C4-2B (cell line): ENCODE results near the gene UNK.

Experiments
- ZFX ChIP-seq: fragments of 450-650 bp; IDR thresholded peaks from 2 replicates; pipeline ENCODE4 v1.6.1; 2017
- TF ChIP-seq, protein P1 (sequence below): fragments of 450-650 bp; conservative IDR thresholded peaks from 2 replicates; pipeline ENCODE4 v1.5.1; 2017; ENCODE audit warnings: mild to moderate bottlenecking

DNA sequence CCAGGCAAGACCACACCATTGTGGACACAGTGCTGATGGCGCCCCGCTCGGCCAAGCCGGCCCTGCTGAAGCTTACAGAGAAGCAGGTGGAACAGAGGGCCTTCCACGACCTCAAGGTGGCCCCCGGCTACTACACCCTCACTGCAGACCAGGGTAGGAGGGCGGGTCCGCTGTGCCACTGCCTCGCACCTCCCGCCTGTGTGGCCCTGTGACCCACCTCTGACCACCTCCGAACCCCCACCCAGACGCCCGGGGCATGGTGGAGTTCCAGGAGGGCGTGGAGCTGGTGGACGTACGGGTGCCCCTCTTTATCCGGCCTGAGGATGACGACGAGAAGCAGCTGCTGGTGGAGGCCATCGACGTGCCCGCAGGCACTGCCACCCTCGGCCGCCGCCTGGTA is 42.3 kb upstream of the UNK start:
- TF ChIP-seq, protein P1, sequence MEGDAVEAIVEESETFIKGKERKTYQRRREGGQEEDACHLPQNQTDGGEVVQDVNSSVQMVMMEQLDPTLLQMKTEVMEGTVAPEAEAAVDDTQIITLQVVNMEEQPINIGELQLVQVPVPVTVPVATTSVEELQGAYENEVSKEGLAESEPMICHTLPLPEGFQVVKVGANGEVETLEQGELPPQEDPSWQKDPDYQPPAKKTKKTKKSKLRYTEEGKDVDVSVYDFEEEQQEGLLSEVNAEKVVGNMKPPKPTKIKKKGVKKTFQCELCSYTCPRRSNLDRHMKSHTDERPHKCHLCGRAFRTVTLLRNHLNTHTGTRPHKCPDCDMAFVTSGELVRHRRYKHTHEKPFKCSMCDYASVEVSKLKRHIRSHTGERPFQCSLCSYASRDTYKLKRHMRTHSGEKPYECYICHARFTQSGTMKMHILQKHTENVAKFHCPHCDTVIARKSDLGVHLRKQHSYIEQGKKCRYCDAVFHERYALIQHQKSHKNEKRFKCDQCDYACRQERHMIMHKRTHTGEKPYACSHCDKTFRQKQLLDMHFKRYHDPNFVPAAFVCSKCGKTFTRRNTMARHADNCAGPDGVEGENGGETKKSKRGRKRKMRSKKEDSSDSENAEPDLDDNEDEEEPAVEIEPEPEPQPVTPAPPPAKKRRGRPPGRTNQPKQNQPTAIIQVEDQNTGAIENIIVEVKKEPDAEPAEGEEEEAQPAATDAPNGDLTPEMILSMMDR: no peak
- TF ChIP-seq ZFX: no peak
